Measurements from ENCODE around the gene ANKRD60.

DNA sequence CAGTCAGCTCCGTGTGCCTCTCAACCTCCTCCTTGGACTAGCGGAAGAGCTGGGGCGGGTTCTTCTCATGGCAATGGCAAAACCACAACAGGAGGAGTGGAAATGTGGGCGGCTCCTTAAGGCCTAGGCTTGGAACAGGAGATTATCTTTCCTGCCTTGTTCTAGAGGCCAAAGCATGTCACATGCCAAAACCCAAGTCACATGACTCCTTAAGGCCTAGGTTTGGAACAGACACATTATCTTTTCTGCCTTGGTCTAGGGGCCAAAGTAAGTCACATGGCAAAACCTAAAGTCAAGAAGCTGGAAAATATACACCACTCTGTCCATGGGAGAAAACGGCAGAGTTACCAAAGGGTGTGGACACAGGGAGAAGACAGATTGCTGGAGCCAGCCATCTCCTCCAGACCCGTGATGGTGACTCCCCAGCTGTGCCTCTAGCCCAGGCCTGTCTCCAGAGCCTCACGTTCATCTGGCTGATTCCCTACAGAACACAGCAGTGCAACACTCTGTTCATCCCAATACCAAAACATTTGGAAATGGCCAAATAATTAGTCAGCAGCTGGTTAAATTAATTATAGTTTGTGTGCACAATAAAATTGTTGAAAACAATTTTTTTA, 34.2 kb downstream of the ANKRD60 start:
- TF ChIP-seq, protein P1, sequence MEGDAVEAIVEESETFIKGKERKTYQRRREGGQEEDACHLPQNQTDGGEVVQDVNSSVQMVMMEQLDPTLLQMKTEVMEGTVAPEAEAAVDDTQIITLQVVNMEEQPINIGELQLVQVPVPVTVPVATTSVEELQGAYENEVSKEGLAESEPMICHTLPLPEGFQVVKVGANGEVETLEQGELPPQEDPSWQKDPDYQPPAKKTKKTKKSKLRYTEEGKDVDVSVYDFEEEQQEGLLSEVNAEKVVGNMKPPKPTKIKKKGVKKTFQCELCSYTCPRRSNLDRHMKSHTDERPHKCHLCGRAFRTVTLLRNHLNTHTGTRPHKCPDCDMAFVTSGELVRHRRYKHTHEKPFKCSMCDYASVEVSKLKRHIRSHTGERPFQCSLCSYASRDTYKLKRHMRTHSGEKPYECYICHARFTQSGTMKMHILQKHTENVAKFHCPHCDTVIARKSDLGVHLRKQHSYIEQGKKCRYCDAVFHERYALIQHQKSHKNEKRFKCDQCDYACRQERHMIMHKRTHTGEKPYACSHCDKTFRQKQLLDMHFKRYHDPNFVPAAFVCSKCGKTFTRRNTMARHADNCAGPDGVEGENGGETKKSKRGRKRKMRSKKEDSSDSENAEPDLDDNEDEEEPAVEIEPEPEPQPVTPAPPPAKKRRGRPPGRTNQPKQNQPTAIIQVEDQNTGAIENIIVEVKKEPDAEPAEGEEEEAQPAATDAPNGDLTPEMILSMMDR (IDR thresholded peaks at IDR 0.05): no peak
- TF ChIP-seq EP300 (IDR thresholded peaks at IDR 0.05) (no peak), POLR2AphosphoS5 (IDR thresholded peaks at IDR 0.05) (no peak)
